Amygdala (tissue), 56 donors: ENCODE data around the gene BOD1L1.

Experiments used
- DNase-seq, 56 donors: peaks; one replicate each; lab custom pipeline; 2025; lab: John Stamatoyannopoulos, UW

BOD1L1 gene

GRCh38 chr4:13527981-13528820 is 99.3 kb downstream of the BOD1L1 start:
- DNase-seq: no peak

DNA sequence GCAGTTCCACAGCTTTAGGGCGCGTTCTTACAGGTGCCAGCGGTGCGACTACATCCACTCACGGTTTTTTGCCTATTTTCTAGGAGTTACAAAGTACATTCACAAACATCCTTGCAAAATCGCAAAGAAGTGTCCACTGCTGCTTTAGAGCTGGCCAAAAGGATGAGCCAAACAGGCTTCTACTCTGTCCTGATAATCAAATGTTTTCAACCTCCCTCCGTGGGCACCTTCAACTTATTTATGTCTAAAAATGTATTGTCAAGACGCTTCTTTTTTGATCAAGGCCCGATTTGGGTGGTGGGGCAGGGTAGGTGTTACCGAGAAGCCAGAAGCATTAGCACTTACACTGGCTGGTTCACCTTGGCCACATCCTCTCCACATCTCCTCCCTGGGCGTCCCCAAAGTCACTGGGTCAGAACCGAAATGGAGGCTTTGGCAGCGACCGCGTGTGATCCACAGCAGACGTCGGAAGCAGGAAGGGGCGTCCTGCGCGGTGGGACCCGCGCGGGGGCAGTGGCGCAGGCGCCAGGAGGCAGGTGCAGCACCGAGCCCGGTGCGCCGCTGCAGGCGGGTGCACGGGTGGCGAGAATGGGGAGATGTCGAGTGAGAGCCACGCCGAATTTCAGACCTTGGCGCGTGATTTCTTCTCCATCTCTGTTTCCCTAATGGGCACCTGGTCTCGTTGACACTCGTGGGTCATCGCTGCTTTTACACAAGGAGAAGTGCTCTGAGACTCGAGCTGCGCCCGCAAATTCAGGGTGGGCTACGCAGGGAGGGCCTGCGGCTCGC is 100.1 kb downstream of the BOD1L1 start:
- no peak for DNase-seq

DNA sequence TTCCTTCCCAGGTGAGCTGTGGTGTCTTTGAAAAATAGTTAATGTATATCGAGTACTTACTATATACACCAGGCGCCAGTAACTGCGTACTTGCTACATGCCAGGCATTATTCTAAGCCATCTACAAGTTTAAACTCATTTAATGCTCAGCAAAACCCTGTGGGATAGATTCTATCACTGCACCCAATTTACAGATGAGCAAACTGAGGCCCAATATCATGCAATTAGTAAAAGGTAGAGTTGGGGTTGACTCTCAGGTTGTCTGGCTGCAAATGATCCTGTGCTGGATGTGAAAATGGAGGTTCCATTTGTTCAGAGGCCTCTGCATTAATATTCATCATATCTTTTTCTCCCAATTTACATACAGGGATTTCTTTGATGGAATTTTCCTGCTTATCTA is 100.9 kb downstream of the BOD1L1 start:
- DNase-seq: no peak

DNA sequence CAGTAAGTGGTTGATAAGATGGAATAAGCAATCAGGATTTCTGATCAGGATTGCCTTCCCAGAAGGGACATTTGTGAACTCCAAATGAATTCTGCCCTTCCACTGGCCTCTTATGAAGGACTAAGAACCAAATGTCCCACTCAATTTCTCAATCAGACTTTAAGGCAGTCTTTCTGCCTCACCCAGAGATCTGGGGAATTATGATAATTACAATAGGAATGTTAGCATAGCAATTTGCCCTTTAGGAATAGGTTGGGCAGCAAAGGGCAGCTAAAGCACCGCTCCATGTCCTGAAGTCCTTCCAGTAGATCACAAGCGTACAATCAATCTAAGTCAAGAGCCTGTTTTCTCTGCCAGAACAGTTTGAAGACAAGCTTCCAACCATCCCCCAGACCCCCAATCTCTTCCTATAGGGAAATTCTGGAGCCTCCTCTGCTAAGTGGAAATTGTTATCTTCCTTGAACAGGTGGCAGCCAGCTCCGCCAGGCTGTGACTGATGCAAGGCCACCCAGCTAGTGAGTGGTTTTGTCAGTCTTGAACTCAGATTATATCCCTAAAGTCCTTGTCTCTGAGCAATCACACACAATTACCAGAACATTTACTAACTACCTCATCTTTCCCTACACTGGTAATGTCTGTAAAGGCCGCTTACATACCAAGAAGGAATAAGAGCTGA is 101.8 kb downstream of the BOD1L1 start:
- no peak for DNase-seq

DNA sequence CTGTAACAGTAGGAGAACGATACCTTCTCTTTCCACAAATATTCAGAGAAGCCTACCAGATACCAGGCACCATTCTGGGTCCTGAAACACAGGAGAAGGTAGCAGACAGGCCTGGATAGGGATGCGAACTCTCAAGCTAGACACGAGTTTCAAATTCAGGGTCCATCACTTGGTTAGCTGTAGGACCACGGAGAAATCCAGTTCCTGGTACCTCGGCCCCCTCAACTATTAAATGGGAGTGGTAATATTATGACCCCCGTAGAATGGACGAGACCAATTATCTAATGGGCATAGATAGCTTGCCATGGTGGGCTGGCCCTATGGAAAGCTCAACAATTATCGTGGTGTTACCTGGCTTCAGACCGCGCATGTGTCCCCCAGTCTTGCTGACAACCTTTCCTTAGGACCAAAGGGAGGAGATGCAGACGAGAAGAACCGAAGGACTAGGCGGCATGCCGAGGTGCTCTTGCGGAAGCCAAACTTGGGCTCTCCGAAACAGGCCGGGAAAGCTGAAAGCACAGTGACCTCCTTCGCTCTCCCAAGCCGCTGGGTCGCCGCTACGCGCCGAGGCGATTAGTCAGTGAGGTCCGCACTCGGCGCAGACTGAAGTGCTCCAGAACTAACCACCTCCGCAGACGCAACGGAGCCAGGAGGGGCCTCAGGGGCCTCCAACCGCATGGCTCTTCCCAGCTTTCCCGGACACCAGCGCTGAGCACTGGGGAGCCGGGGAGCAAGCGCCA is 102.9 kb downstream of the BOD1L1 start:
- DNase-seq: no peak

DNA sequence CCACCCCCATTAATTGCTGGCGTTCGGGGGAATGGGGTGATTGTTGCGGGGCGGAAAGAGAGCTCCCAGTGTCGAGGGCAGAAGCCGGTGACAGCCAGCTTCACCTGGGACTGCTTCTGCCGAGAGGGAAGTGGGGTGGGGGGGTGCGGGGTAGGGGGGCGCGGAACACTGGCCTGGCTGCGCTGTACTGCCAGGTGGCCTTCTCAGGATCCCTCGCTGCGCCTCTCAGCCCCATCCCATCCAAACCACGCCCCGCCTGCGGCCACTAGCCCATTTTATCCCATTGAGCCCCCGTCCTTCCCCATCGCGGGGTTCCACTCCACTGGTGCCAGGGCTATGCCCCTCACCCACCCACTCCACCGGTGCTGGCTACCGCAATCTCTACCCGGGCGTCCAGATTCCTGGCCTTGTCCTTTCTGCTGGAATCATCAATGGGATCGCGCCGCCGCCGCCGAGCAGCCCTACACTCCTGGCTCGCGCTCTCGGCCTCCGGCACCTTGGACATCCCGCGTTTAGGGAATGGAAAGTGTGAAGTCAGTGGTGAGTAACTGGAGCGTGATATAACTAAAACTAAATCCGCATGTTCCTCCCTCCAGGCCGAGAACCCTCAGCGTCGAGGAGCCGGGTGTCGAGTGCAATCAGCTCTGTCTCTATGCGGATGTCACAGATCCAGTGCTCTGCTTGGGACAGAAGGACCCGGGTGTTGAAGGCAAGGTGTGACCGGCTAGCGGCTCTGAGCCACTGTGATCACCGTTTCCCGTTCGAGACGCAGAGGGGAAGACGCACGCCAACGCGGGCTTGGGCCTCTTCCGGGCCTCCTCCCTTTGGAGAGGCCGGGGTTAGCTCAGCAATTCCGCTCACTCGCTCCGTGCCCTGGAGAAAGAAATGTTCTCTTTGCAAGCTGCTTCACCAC is 103.7 kb downstream of the BOD1L1 start:
- no peak for DNase-seq

GRCh38 chr4:13523105-13523477 is 104.4 kb downstream of the BOD1L1 start:
- DNase-seq: no peak

- DNase-seq: no peak
Measured at GRCh38 chr4:13522282-13523104, 105.0 kb downstream of the BOD1L1 start.

DNA sequence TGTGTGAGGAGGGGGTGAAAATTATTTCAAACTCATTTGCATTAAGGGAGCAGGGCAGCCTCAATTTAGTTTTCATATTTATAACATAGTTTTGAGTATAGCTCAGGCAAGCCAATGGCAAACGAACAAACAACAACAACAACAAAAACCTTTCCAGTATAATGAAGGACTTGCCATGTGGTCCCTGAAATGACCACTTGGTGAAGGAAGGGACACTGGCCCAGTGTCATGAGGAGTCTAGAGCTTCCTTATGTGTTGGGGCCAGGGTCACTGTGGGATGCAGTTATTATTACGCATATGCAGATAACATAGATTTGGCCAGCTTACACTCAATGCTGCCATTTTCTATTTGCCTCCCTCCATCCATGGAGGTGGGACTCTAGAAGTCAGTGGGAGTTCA is 106.5 kb downstream of the BOD1L1 start:
- no peak for DNase-seq
